Neural cell (in vitro differentiated cells): Measurements from ENCODE around the gene PRAF2.

Experiments used
- CTCF ChIP-seq: fragments of 450-650 bp; IDR thresholded peaks from 2 replicates; pipeline ENCODE4 v1.5.1; 2014; ENCODE audit warnings: antibody characterized with exemption, mild to moderate bottlenecking, moderate library complexity; ENCODE audit not compliant: poor library complexity, severe bottlenecking
- EP300 ChIP-seq: fragments of 450-650 bp; conservative IDR thresholded peaks from 2 replicates; pipeline ENCODE4 v1.6.1; 2014; ENCODE audit warnings: antibody characterized with exemption, mild to moderate bottlenecking, moderate library complexity; ENCODE audit not compliant: poor library complexity, severe bottlenecking
- EZH2 ChIP-seq: fragments of 200-600, 300-800 bp; shearing (Covaris generic), sonication (generic); IDR thresholded peaks from 2 replicates; pipeline ENCODE4 v1.6.1; 2014; ENCODE audit warnings: antibody characterized with exemption, low read length, borderline replicate concordance, mild to moderate bottlenecking; ENCODE audit not compliant: insufficient read depth, poor library complexity, severe bottlenecking
- MXI1 ChIP-seq: fragments of 450-650 bp; conservative IDR thresholded peaks from 2 replicates; pipeline ENCODE4 v1.6.1; 2014; ENCODE audit warnings: antibody characterized with exemption, mild to moderate bottlenecking; ENCODE audit not compliant: poor library complexity, severe bottlenecking
- POLR2AphosphoS5 ChIP-seq: IDR thresholded peaks from 2 replicates; pipeline ENCODE4 v1.6.1; 2012
- RAD21 ChIP-seq: fragments of 450-650 bp; conservative IDR thresholded peaks from 2 replicates; pipeline ENCODE4 v1.6.1; 2014; ENCODE audit warnings: antibody characterized with exemption, mild to moderate bottlenecking, moderate library complexity
- REST ChIP-seq: IDR thresholded peaks from 2 replicates; pipeline ENCODE4 v1.6.1; 2012; ENCODE audit warnings: borderline replicate concordance
- SMC3 ChIP-seq: fragments of 450-650 bp; conservative IDR thresholded peaks from 2 replicates; pipeline ENCODE4 v1.6.1; 2014; ENCODE audit warnings: antibody characterized with exemption, mild to moderate bottlenecking, moderate library complexity; ENCODE audit not compliant: poor library complexity
- TAF1 ChIP-seq: IDR thresholded peaks from 2 replicates; pipeline ENCODE4 v1.6.1; 2012; ENCODE audit warnings: low read depth

- TF ChIP-seq CTCF, result no peak
- TF ChIP-seq EP300, result no peak
- no peak for TF ChIP-seq MXI1
- TF ChIP-seq EZH2, result no peak
- no peak for TF ChIP-seq RAD21
- no peak for TF ChIP-seq POLR2AphosphoS5
- TF ChIP-seq TAF1, result no peak
- no peak for TF ChIP-seq REST
- TF ChIP-seq SMC3, result no peak
These were observed 33.1 kb upstream of the PRAF2 start for GRCh38 chrX:49106930-49107329.
